ENCODE results near the gene NAT8L.

DNA sequence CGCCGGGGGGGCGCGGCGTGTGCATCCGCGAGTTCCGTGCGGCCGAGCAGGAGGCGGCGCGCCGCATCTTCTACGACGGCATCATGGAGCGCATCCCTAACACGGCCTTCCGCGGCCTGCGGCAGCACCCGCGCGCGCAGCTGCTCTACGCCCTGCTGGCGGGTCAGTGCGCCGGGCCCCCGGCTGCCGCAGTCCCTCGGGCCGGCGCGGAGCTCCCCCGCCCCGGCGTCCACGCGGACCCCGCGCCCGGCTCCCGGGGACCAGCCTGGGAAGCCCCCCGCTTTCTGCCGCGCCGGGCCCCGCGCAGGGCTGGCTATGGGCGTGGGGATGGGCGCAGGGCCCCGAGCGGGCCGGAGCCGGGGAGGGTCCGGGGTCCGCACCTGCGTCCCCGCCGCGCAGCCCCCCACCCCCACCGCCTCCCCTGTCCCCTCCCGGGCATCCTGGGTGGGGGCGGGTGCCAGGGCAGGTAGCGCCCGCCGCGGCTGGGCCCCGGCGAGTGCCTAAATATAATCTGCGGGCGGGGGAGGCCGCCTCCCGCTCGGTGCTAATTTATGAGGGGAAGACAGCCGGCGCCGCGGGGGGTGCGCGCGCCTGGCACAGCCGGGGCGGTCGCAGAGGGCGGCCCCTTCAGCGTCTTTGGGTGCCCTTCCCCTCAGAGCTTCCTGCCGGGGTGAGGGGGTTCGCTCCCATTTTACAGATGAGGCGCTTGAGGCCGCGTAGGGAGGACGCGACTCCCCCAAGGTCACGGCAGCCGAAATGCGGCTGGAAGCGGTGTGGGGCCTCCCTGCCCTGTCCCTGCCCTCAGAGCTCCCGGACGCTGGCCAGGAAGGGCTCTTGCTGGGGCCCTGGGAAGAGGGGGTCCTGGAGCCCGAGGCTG is 837 bp downstream of the NAT8L start:
- TF ChIP-seq, protein P1, sequence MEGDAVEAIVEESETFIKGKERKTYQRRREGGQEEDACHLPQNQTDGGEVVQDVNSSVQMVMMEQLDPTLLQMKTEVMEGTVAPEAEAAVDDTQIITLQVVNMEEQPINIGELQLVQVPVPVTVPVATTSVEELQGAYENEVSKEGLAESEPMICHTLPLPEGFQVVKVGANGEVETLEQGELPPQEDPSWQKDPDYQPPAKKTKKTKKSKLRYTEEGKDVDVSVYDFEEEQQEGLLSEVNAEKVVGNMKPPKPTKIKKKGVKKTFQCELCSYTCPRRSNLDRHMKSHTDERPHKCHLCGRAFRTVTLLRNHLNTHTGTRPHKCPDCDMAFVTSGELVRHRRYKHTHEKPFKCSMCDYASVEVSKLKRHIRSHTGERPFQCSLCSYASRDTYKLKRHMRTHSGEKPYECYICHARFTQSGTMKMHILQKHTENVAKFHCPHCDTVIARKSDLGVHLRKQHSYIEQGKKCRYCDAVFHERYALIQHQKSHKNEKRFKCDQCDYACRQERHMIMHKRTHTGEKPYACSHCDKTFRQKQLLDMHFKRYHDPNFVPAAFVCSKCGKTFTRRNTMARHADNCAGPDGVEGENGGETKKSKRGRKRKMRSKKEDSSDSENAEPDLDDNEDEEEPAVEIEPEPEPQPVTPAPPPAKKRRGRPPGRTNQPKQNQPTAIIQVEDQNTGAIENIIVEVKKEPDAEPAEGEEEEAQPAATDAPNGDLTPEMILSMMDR (IDR thresholded peaks at IDR 0.05 in 4 of 5, conservative IDR thresholded peaks at IDR 0.05 in 1 of 5): no peak
- TF ChIP-seq POLR2A (IDR thresholded peaks at IDR 0.05): no peak
